Mesendoderm (in vitro differentiated cells): Measurements from ENCODE around the gene TBL3.

ENCODE experiments used
- DNase-seq: peaks from one replicate; pipeline ENCODE4 v3.0.0; 2013
- H2AK5ac ChIP-seq: 2 replicates; pipeline ENCODE4 v1.6.1; 2013; ENCODE audit warnings: low read length, inconsistent platforms
- H2BK120ac ChIP-seq: 2 replicates; pipeline ENCODE4 v1.6.1; 2013; ENCODE audit warnings: low read depth, mild to moderate bottlenecking, low read length, moderate library complexity, mixed read lengths
- H2BK15ac ChIP-seq: replicated peaks from 2 replicates; pipeline ENCODE4 v1.6.1; 2013; ENCODE audit warnings: low read depth, mild to moderate bottlenecking, moderate library complexity
- H2BK5ac ChIP-seq: 2 replicates; pipeline ENCODE4 v1.6.1; 2013; ENCODE audit warnings: low read length, inconsistent platforms
- H3K18ac ChIP-seq: 2 replicates; pipeline ENCODE4 v1.6.1; 2013; ENCODE audit warnings: mild to moderate bottlenecking, low read length, mixed read lengths
- H3K23ac ChIP-seq: one replicate; pipeline ENCODE4 v1.6.1; 2013; ENCODE audit warnings: low read length
- H3K27ac ChIP-seq: 2 replicates; pipeline ENCODE4 v1.5.1; 2013; ENCODE audit warnings: low read depth, mild to moderate bottlenecking, inconsistent platforms, low read length, moderate library complexity
- H3K27me3 ChIP-seq: 2 replicates; pipeline ENCODE4 v1.6.1; 2013; ENCODE audit warnings: low read length, control low read depth, mild to moderate bottlenecking, inconsistent platforms; ENCODE audit not compliant: insufficient read depth, poor library complexity
- H3K36me3 ChIP-seq: 2 replicates; pipeline ENCODE4 v1.6.1; 2013; ENCODE audit warnings: low read length, inconsistent platforms; ENCODE audit not compliant: control insufficient read depth, insufficient read depth
- H3K4ac ChIP-seq: one replicate; pipeline ENCODE4 v1.6.1; 2013; ENCODE audit warnings: low read depth, mild to moderate bottlenecking, low read length, moderate library complexity
- H3K4me1 ChIP-seq: 2 replicates; pipeline ENCODE4 v1.6.1; 2013; ENCODE audit warnings: low read depth, low read length, inconsistent platforms; ENCODE audit not compliant: control insufficient read depth
- H3K4me2 ChIP-seq: 2 replicates; pipeline ENCODE4 v1.6.1; 2013; ENCODE audit warnings: low read length
- H3K4me3 ChIP-seq: 2 replicates; pipeline ENCODE4 v1.5.1; 2013; ENCODE audit warnings: mild to moderate bottlenecking, low read length
- H3K56ac ChIP-seq: one replicate; pipeline ENCODE4 v1.6.1; 2013; ENCODE audit warnings: low read length
- H3K79me1 ChIP-seq: 2 replicates; pipeline ENCODE4 v1.6.1; 2013; ENCODE audit warnings: low read length, inconsistent platforms
- H3K79me2 ChIP-seq: 2 replicates; pipeline ENCODE4 v1.6.1; 2013; ENCODE audit warnings: mild to moderate bottlenecking, low read length; ENCODE audit not compliant: control insufficient read depth, insufficient read depth
- H3K9ac ChIP-seq: 2 replicates; pipeline ENCODE4 v1.6.1; 2013; ENCODE audit warnings: low read length, inconsistent platforms
- H4K5ac ChIP-seq: one replicate; pipeline ENCODE4 v1.6.1; 2013; ENCODE audit warnings: low read length
- H4K8ac ChIP-seq: one replicate; pipeline ENCODE4 v1.6.1; 2013; ENCODE audit warnings: low read depth, mild to moderate bottlenecking, control low read depth, low read length, moderate library complexity
- WGBS: extraction: QIAGEN DNeasy Blood & Tissue Kit; methylation state at CpG from one replicate; pipeline ENCODE4 v1.1.7; 2013; ENCODE audit warnings: low lambda C conversion rate, missing lambda C conversion rate; ENCODE audit not compliant: insufficient coverage; ENCODE audit errors: extremely low coverage; 5-methylcytosine and 5-hydroxymethylcytosine counted together

Gene TBL3

DNA sequence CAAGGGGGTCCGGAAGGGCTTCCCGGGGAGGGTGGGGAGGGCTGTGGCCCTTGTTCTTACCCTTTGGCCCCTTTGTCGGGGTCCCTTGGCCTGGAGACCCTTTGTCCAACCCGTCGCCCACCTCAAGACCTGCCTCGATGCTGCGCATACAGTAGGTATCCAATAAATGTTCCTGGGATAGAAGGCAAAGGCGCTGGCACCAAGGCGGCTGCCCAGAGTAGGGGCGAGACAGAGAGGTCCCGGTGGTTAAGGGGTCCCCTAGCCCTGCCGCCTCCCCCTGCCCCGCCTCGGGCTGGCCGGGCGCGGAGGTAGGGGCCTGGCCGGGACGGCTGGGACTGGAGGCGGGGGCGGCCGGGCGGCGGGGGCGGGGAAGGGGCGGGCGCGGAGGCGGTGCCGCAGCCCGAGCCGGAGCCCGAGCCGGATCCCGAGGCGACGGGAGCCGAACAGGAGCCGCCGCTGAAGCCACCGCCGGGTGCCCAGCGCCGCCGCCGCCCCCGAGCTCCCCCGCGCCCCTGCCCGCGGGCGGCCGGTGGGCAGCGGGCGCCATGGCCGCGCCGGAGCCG, 54.7 kb downstream of the TBL3 start, which contains the start of gene NHERF2:
TSS of gene NHERF2 (plus strand) at position 442 of the 563 bp plus-strand sequence. CDS start at position 546, 104 bp downstream.
- DNase-seq, result no peak
- Histone ChIP-seq H3K27ac (no peak within 1 kb of the TSS), H3K27me3 (no peaks in the 10 kb centered on the region)

GRCh38 chr16:2027024-2028010, 55.5 kb downstream of the TBL3 start:
- DNase-seq, result no peak
- Histone ChIP-seq H3K9ac (peak overlapping the region; percentile 53), H3K4me1 (no peaks in the 10 kb centered on the region), H3K79me2 (no peaks in the 10 kb centered on the region), H3K4ac (no peak overlapping the region), H3K27ac (no peak overlapping the region), H3K4me2 (peak overlapping the region; percentile 36), H3K36me3 (no peaks in the 10 kb centered on the region), H3K4me3 (no peak overlapping the region), H3K23ac (no peak overlapping the region), H3K56ac (peak overlapping the region; percentile 67), H2AK5ac (no peak overlapping the region), H4K5ac (no peak overlapping the region), H4K8ac (no peak overlapping the region), H2BK5ac (no peak overlapping the region), H3K18ac (no peak overlapping the region), H3K27me3 (no peaks in the 10 kb centered on the region), H2BK15ac (no peak overlapping the region), H2BK120ac (no peak overlapping the region), H3K79me1 (no peaks in the 10 kb centered on the region)
- WGBS, result no CpG with 5 or more reads among the region's 76 CpGs

More for the DNA sequence above, 54.7 kb downstream of the TBL3 start, which contains the start of gene NHERF2:
- H3K79me1 ChIP-seq, result no peaks in the 10 kb centered on the region
- H3K18ac ChIP-seq, result no peak within 1 kb of the TSS
- H4K5ac ChIP-seq, result no peak within 1 kb of the TSS
- no peak within 1 kb of the TSS for H2BK5ac ChIP-seq
- H4K8ac ChIP-seq, result no peak within 1 kb of the TSS
- H2BK15ac ChIP-seq, result no peak within 1 kb of the TSS
- H2AK5ac ChIP-seq, result no peak within 1 kb of the TSS
- no peak within 1 kb of the TSS for H3K4ac ChIP-seq
- H3K79me2 ChIP-seq, result no peaks in the 10 kb centered on the region
- H3K9ac ChIP-seq, result peak within 1 kb of the TSS; percentile 61
- peak within 1 kb of the TSS; percentile 78 for H3K56ac ChIP-seq
- H3K4me3 ChIP-seq, result no peak within 1 kb of the TSS
- no peaks in the 10 kb centered on the region for H3K36me3 ChIP-seq
- WGBS, result no CpG with 5 or more reads among the region's 59 CpGs
- peak within 1 kb of the TSS; percentile 36 for H3K4me2 ChIP-seq
- no peak within 1 kb of the TSS for H3K23ac ChIP-seq
- no peak within 1 kb of the TSS for H2BK120ac ChIP-seq
- no peaks in the 10 kb centered on the region for H3K4me1 ChIP-seq

DNA sequence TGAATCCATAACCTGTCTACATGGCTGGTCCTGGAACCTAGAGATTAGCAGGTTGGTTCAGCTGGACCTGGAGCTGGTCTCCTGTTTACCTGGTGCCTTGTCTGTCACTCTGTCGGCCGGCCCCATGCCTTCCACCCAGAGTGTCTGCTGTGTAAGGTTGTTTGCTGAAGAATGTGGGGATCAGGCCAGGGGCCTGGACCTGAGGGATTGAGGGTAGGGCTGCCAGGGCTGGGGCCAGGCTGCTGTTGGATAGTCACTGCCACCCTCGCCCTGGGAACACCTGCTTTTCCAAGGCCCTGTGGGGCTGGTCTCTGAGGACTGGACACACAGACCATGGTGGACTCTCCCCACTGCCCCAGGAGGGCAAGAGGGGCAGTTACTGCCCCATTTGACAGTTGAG, 56.3 kb downstream of the TBL3 start:
- Histone ChIP-seq H3K4me1 (no peaks in the 10 kb centered on the region), H3K27ac (no peak overlapping the region), H3K27me3 (no peaks in the 10 kb centered on the region), H3K4ac (no peak overlapping the region), H3K36me3 (no peaks in the 10 kb centered on the region), H3K23ac (no peak overlapping the region), H2BK5ac (no peak overlapping the region), H3K56ac (no peak overlapping the region), H2AK5ac (no peak overlapping the region), H3K9ac (no peak overlapping the region), H3K4me3 (no peak overlapping the region), H2BK15ac (no peak overlapping the region), H3K79me2 (no peaks in the 10 kb centered on the region), H4K5ac (no peak overlapping the region), H3K4me2 (no peak overlapping the region), H2BK120ac (no peak overlapping the region), H3K79me1 (no peaks in the 10 kb centered on the region), H3K18ac (no peak overlapping the region), H4K8ac (no peak overlapping the region)
- no CpG with 5 or more reads among the region's 3 CpGs for WGBS
- DNase-seq, result no peak

DNA sequence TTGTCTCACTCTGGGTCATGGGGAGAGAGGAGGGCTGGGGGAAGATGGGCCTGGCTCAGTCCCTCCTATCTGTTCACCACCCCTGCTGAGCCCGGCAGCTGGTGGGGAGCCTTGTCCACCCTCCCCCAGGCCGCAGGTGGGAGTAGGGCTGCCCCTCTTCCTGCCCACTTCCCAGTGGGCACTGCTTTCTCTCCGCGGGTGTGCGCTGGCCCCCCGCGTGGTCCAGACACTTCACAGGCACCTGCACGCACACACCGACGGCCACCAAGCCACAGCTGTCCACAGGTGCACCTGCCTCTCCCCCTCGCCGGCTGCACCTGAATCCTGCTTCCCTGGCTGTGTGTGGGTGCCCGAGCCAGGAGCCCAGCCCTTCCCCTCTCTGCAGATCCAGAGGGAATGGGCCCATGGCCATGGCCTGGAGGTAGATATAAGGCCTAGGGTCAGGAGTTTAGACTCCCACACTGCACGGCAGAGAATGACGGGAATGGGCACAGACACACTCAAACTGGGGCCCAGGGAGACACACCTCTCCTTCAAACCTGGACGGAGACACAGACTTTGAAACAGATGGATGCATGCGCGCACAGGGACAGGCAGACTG, 56.9 kb downstream of the TBL3 start:
- Histone ChIP-seq H3K56ac (no peak overlapping the region), H3K27me3 (no peaks in the 10 kb centered on the region)

DNA sequence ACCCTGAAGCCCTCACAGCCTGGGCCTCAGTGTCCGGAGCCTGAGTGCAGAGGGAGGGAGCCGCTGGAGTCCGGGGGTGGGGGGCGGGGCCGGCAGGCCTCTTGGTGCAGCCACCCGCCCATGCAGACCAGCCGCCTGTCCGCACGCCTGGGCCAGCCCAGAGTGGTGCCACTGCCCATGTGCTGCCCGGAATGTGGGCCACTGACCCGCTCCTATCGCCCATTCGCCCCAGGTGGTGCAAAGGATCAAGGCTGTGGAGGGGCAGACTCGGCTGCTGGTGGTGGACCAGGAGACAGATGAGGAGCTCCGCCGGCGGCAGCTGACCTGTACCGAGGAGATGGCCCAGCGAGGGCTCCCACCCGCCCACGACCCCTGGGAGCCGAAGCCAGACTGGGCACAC, 57.5 kb downstream of the TBL3 start:
- no CpG with 5 or more reads among the region's 22 CpGs for WGBS
- H3K18ac ChIP-seq, result no peak overlapping the region
- no peak overlapping the region for H3K4ac ChIP-seq
- no peak overlapping the region for H4K8ac ChIP-seq
- H3K4me3 ChIP-seq, result no peak overlapping the region
- H3K27me3 ChIP-seq, result no peaks in the 10 kb centered on the region
- no peak overlapping the region for H3K56ac ChIP-seq
- H3K23ac ChIP-seq, result no peak overlapping the region
- DNase-seq, result no peak
- no peaks in the 10 kb centered on the region for H3K36me3 ChIP-seq
- no peak overlapping the region for H2BK15ac ChIP-seq
- H2AK5ac ChIP-seq, result no peak overlapping the region
- no peaks in the 10 kb centered on the region for H3K79me1 ChIP-seq
- H2BK5ac ChIP-seq, result no peak overlapping the region
- H3K27ac ChIP-seq, result no peak overlapping the region
- no peak overlapping the region for H3K9ac ChIP-seq
- H2BK120ac ChIP-seq, result no peak overlapping the region
- no peak overlapping the region for H4K5ac ChIP-seq
- no peaks in the 10 kb centered on the region for H3K79me2 ChIP-seq
- H3K4me2 ChIP-seq, result no peak overlapping the region
- no peaks in the 10 kb centered on the region for H3K4me1 ChIP-seq

More for the DNA sequence above, 56.9 kb downstream of the TBL3 start:
- no peaks in the 10 kb centered on the region for H3K4me1 ChIP-seq
- H3K23ac ChIP-seq, result no peak overlapping the region
- no peak overlapping the region for H3K4ac ChIP-seq
- no peak overlapping the region for H3K4me2 ChIP-seq
- no peak overlapping the region for H3K9ac ChIP-seq
- no peaks in the 10 kb centered on the region for H3K79me1 ChIP-seq
- no peak overlapping the region for H2BK120ac ChIP-seq
- H3K18ac ChIP-seq, result no peak overlapping the region
- no peak overlapping the region for H3K4me3 ChIP-seq
- WGBS, result no CpG with 5 or more reads among the region's 18 CpGs
- no peak overlapping the region for H2BK15ac ChIP-seq
- H3K79me2 ChIP-seq, result no peaks in the 10 kb centered on the region
- H3K36me3 ChIP-seq, result no peaks in the 10 kb centered on the region
- H4K5ac ChIP-seq, result no peak overlapping the region
- no peak overlapping the region for H4K8ac ChIP-seq
- H2BK5ac ChIP-seq, result no peak overlapping the region
- no peak for DNase-seq
- H2AK5ac ChIP-seq, result no peak overlapping the region
- H3K27ac ChIP-seq, result no peak overlapping the region
